HepG2 (cell line): ENCODE measurements around the gene HECTD4. TPM values are rescaled to one million over a fixed set of nuclear protein-coding genes. Genes with fewer than 3 reads are reported as not detected.

Experiments used
- ATAC-seq: fragments of 200-7000 bp; cut with Tn5 transposase; 3 replicates; pipeline ENCODE4 v1.9.1; 2020; ENCODE audit warnings: mild to moderate bottlenecking, moderate library complexity
- BruUV-seq: library from RNA; stranded (reverse); fragments of 400-500 nt; replicated peaks from 2 replicates; lab custom pipeline; 2021; lab: Mats Ljungman, UMichigan
- CTCF ChIA-PET: fragments of 300-600 bp; formaldehyde crosslinking; extraction: SDS; loops from one replicate; lab custom pipeline; 2021; ENCODE audit warnings: low total read pairs, inconsistent platforms, low intra/inter-chr PET ratio; lab: Yijun Ruan, JAX
- POLR2A ChIA-PET: fragments of 350-600 bp; sonication (Branson Sonifier 250); formaldehyde crosslinking; loops from one replicate; lab custom pipeline; 2020; ENCODE audit warnings: antibody characterized with exemption, inconsistent platforms; lab: Yijun Ruan, JAX
- DNase-seq: peaks from one replicate; pipeline ENCODE4 v3.0.0-alpha.2; 2015; ENCODE audit warnings: low spot score
- FAIRE-seq: peaks from 3 replicates; lab custom pipeline; 2011; peaks lifted over from hg19 to GRCh38; lab: Jason Lieb, UNC
- H2AFZ ChIP-seq: one replicate; pipeline ENCODE4 v1.6.1; 2011; ENCODE audit warnings: low read length, inconsistent platforms
- H3K27ac ChIP-seq: fragments of 300-600 bp; 3 replicates; pipeline ENCODE4 v1.8.0; 2011; ENCODE audit warnings: mixed run types, mild to moderate bottlenecking, mixed read lengths, low read length, inconsistent platforms; ENCODE audit not compliant: insufficient read depth; ENCODE audit errors: extremely low read length
- H3K27me3 ChIP-seq, 2 experiments: fragments of 200-600 bp in 1 of 2; 2 replicates in 1 of 2; 3 replicates in 1 of 2; pipeline versions ENCODE4 v1.6.0 to v1.8.0; 2011; ENCODE audit warnings: low read length in 2 of 2, mild to moderate bottlenecking in 2 of 2, moderate library complexity in 2 of 2, inconsistent platforms in 1 of 2; ENCODE audit not compliant: insufficient read depth in 2 of 2, control insufficient read depth in 1 of 2
- H3K36me3 ChIP-seq, 2 experiments: fragments of 200-600 bp in 1 of 2; replicated peaks in 1 of 2; 2 replicates in 1 of 2; 3 replicates in 1 of 2; pipeline versions ENCODE4 v1.5.1 to v1.8.0; 2011; ENCODE audit warnings: low read length in 2 of 2, inconsistent platforms in 1 of 2; ENCODE audit not compliant: insufficient read depth in 2 of 2, control insufficient read depth in 1 of 2
- H3K4me1 ChIP-seq: 2 replicates; pipeline ENCODE4 v1.5.1; 2012; ENCODE audit warnings: low read length, inconsistent platforms; ENCODE audit not compliant: insufficient read depth
- H3K4me2 ChIP-seq: 2 replicates; pipeline ENCODE4 v1.6.0; 2011; ENCODE audit warnings: low read depth, low read length, inconsistent platforms
- H3K4me3 ChIP-seq, 3 experiments: fragments of 200-600 bp in 1 of 3; sonication (generic), shearing (Covaris generic) in 1 of 3; replicated peaks in 1 of 3; 2 replicates each; pipeline ENCODE4 v1.5.1; 2011 to 2016; ENCODE audit warnings: low read length in 3 of 3, inconsistent platforms in 2 of 3, low read depth in 2 of 3, mild to moderate bottlenecking in 2 of 3, control low read depth in 1 of 3, mixed read lengths in 1 of 3; ENCODE audit not compliant: insufficient read depth in 1 of 3
- H3K79me2 ChIP-seq: one replicate; pipeline ENCODE4 v1.6.1; 2011; ENCODE audit warnings: low read length, inconsistent platforms; ENCODE audit not compliant: insufficient read depth
- H3K9ac ChIP-seq: 2 replicates; pipeline ENCODE4 v1.6.0; 2011; ENCODE audit warnings: mild to moderate bottlenecking, low read depth, low read length, inconsistent platforms; ENCODE audit not compliant: insufficient read depth
- H3K9me3 ChIP-seq: 2 replicates; pipeline ENCODE4 v1.5.1; 2012; ENCODE audit warnings: mild to moderate bottlenecking, low read length
- H4K20me1 ChIP-seq: 2 replicates; pipeline ENCODE4 v1.6.0; 2011; ENCODE audit warnings: inconsistent platforms, mild to moderate bottlenecking, low read length, moderate library complexity; ENCODE audit not compliant: insufficient read depth
- CENPT ChIP-seq: sonication (generic); formaldehyde crosslinking; IDR thresholded peaks from 2 replicates; pipeline ENCODE4 v1.8.0; 2022; ENCODE audit warnings: low read depth, mild to moderate bottlenecking, moderate library complexity, missing genetic modification reagents
- FOXA1 ChIP-seq, 2 experiments: fragments of 450-650 bp in 1 of 2; sonication (generic) in 1 of 2; formaldehyde crosslinking in 1 of 2; IDR thresholded peaks; 2 replicates each; pipeline versions ENCODE4 v1.4.0 to v1.6.1; 2016 to 2020; ENCODE audit warnings: missing genetic modification reagents in 1 of 2
- KDM5B ChIP-seq: sonication (generic); formaldehyde crosslinking; IDR thresholded peaks from 2 replicates; pipeline ENCODE4 v1.4.0; 2020; ENCODE audit warnings: missing genetic modification reagents, mild to moderate bottlenecking, borderline replicate concordance
- KMT2A ChIP-seq: sonication (generic); formaldehyde crosslinking; IDR thresholded peaks from 2 replicates; pipeline ENCODE4 v1.4.0; 2020; ENCODE audit warnings: missing genetic modification reagents
- MAFF ChIP-seq: IDR thresholded peaks from 2 replicates; pipeline ENCODE4 v1.6.1; 2011; ENCODE audit warnings: low read depth, low read length, improper control_type of control experiment
- MEIS2 ChIP-seq: sonication (generic); formaldehyde crosslinking; IDR thresholded peaks from 2 replicates; pipeline ENCODE4 v1.9.0; 2021; ENCODE audit warnings: mild to moderate bottlenecking, missing genetic modification reagents
- MIER2 ChIP-seq: IDR thresholded peaks from 2 replicates; pipeline ENCODE4 v1.6.1; 2016; ENCODE audit warnings: missing biosample characterization, missing genetic modification reagents
- MIER3 ChIP-seq: IDR thresholded peaks from 2 replicates; pipeline ENCODE4 v1.6.1; 2016; ENCODE audit warnings: missing compliant biosample characterization, borderline replicate concordance
- NR2F6 ChIP-seq, 2 experiments: IDR thresholded peaks; 2 replicates each; pipeline ENCODE4 v1.6.1; 2016; ENCODE audit warnings: antibody characterized with exemption in 1 of 2, mild to moderate bottlenecking in 1 of 2
- SATB2 ChIP-seq: sonication (generic); formaldehyde crosslinking; IDR thresholded peaks from 2 replicates; pipeline ENCODE4 v1.5.0; 2020; ENCODE audit warnings: missing genetic modification reagents
- ZFP1 ChIP-seq: IDR thresholded peaks from 2 replicates; pipeline ENCODE4 v1.6.1; 2016
- WGBS: methylation state at CpG from one replicate; pipeline ENCODE4 v1.1.6; 2017; ENCODE audit warnings: low lambda C conversion rate; 5-methylcytosine and 5-hydroxymethylcytosine counted together
- in situ Hi-C: cut with HindIII; loops from 2 replicates; pipeline ENCODE4 v1.10.0; 2017; ENCODE audit warnings: low pct_unique_long_range_greater_than_20kb; ENCODE audit not compliant: extremely low pct_ligation_motif_present
- intact Hi-C: fragments of 100-400 bp; cut with micrococcal nuclease; formaldehyde crosslinking; loops from one replicate; pipeline ENCODE4 v1.10.0; 2022; ENCODE audit not compliant: unreplicated experiment
- polyA plus RNA-seq, 8 experiments: library from polyadenylated mRNA; depleted of rRNA in 3 of 8; stranded (reverse) in 7 of 8; unstranded in 1 of 8; fragments of >200 nt; fragmentation: Illumina TruSeq in 4 of 8; extraction: Trizol in 4 of 8; gene quantifications; 2 replicates each; pipeline versions ENCODE4 v1.2.1 to v1.2.3, GENCODE V29; 2011 to 2016; ENCODE audit warnings: low read depth in 4 of 8, missing spikeins in 1 of 8, mixed read lengths in 1 of 8; ENCODE audit not compliant: insufficient read depth in 1 of 8
- total RNA-seq, 5 experiments: library from RNA; depleted of rRNA; stranded (reverse); fragments of >200 nt; fragmentation: Illumina TruSeq; extraction: Trizol; gene quantifications; 2 replicates each; pipeline ENCODE4 v1.2.3, GENCODE V29; 2016; ENCODE audit warnings: low read depth in 1 of 5
- TF ChIP-seq, protein P1 (sequence below): sonication (generic); formaldehyde crosslinking; IDR thresholded peaks from 2 replicates; pipeline ENCODE4 v1.5.0; 2020; ENCODE audit warnings: missing genetic modification reagents, mild to moderate bottlenecking, borderline replicate concordance
- TF ChIP-seq, protein P2 (sequence below): sonication (generic); formaldehyde crosslinking; IDR thresholded peaks from 2 replicates; pipeline ENCODE4 v1.4.0; 2020; ENCODE audit warnings: mild to moderate bottlenecking, missing genetic modification reagents
- TF ChIP-seq, protein P3 (sequence below): sonication (generic); formaldehyde crosslinking; conservative IDR thresholded peaks from 2 replicates; pipeline ENCODE4 v1.4.0; 2020; ENCODE audit warnings: missing genetic modification reagents
- TF ChIP-seq, protein P4 (sequence below): IDR thresholded peaks from 2 replicates; pipeline ENCODE4 v1.6.1; 2016
- TF ChIP-seq, protein P5 (sequence below): fragments of 450-650 bp; IDR thresholded peaks from 2 replicates; pipeline ENCODE4 v1.6.1; 2017

Gene HECTD4
- total and polyA plus RNA-seq, 2 of the 13 experiments (the other 11 are each of a cell fraction or from before 2014, with no cell fraction given), result 9.0 to 11.4 TPM

DNA sequence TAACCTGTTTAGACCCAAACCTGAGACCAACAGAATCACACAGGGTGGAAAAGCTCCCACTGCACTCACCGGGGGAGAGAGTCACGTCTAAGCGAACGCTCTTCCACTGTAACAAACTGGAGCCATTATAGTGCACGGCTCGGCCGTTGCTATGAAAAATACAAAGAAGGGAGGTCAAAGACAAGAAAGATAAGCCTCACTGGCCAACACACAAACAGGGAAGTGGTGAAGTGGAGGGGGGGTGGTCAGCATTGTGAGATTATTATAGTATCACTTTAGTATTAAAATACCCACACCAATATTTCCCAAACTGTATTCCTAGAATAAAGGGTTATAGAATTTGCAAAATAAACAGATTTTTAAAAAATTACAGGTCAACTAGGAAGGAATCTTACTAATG is 166.0 kb downstream of the HECTD4 start:
- Histone ChIP-seq H3K36me3 (peaks cover 4 to 13% of the 10 kb centered on the region in 2 experiments; a peak in 3 of 5 replicates), H3K27ac (no peak overlapping the region), H3K79me2 (no peaks in the 10 kb centered on the region), H4K20me1 (no peaks in the 10 kb centered on the region), H3K4me2 (no peak overlapping the region), H3K4me1 (peaks cover 9% of the 10 kb centered on the region), H3K4me3 (no peak overlapping the region), H3K9me3 (no peaks in the 10 kb centered on the region), H3K27me3 (no peaks in the 10 kb centered on the region), H3K9ac (no peak overlapping the region), H2AFZ (no peak overlapping the region)
- FAIRE-seq (no peak), ATAC-seq (no peak), DNase-seq (no peak)
- BruUV-seq, result no TSS peak
- 96% methylated on average over 7 of the region's 7 CpGs for WGBS
- in situ Hi-C loops (no loop called here), intact Hi-C loops (no loop called here)
- TF ChIP-seq, protein P1, sequence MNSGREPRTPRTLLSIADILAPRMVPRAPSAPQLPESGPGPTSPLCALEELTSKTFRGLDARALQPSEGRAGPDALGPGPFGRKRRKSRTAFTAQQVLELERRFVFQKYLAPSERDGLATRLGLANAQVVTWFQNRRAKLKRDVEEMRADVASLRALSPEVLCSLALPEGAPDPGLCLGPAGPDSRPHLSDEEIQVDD (CRISPR knock-in tag), result no peak
- TF ChIP-seq MIER3 (CRISPR knock-in tag), result no peak
- no peak for TF ChIP-seq FOXA1 (IDR thresholded peaks at IDR 0.05)
- TF ChIP-seq FOXA1 (CRISPR knock-in tag; IDR thresholded peaks at IDR 0.05), result no peak
- TF ChIP-seq, protein P2, sequence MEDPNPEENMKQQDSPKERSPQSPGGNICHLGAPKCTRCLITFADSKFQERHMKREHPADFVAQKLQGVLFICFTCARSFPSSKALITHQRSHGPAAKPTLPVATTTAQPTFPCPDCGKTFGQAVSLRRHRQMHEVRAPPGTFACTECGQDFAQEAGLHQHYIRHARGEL (CRISPR knock-in tag), result no peak
- TF ChIP-seq MEIS2 (CRISPR knock-in tag), result no peak
- no peak for TF ChIP-seq KDM5B (CRISPR knock-in tag)
- ChIA-PET CTCF (no interaction called here), POLR2A (no interaction called here)

DNA sequence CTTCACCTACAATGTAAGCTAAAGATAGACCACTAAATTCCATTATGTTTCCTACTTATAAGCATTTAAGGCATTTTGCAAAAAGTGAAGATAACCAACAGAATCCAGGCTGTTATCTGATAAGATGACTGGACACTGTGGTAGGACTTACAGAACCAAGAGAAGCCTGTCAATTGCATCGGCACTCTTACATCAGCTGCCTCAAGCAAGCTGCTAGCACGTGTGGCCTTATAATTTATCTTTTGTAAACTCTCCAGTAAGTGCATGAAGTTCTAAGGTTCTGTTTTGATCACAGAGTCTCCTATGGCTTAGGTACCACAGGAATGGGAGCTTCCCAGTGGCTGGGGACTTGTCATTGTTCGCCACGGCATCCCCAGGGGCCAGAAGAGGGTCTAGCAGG is 168.2 kb downstream of the HECTD4 start:
- no peak overlapping the region for H3K4me3 ChIP-seq
- H3K4me1 ChIP-seq, result no peaks in the 10 kb centered on the region
- H3K27ac ChIP-seq, result no peak overlapping the region
- 98% methylated on average over 4 of the region's 4 CpGs for WGBS
- no peaks in the 10 kb centered on the region for H4K20me1 ChIP-seq
- no peak overlapping the region for H3K9ac ChIP-seq
- in situ Hi-C loops, result no loop called here
- no TSS peak for BruUV-seq
- H3K4me2 ChIP-seq, result no peak overlapping the region
- FAIRE-seq, result no peak
- intact Hi-C loops, result no loop called here
- no peaks in the 10 kb centered on the region for H3K27me3 ChIP-seq
- no peak for DNase-seq
- H3K9me3 ChIP-seq, result no peaks in the 10 kb centered on the region
- no peak for ATAC-seq
- ChIA-PET CTCF (no interaction called here), POLR2A (no interaction called here)
- no peak overlapping the region for H2AFZ ChIP-seq
- H3K36me3 ChIP-seq, result peaks cover 9 to 25% of the 10 kb centered on the region in 2 experiments; a peak in 4 of 5 replicates
- no peaks in the 10 kb centered on the region for H3K79me2 ChIP-seq
- TF ChIP-seq ZFP1, result no peak
- TF ChIP-seq, protein P3, sequence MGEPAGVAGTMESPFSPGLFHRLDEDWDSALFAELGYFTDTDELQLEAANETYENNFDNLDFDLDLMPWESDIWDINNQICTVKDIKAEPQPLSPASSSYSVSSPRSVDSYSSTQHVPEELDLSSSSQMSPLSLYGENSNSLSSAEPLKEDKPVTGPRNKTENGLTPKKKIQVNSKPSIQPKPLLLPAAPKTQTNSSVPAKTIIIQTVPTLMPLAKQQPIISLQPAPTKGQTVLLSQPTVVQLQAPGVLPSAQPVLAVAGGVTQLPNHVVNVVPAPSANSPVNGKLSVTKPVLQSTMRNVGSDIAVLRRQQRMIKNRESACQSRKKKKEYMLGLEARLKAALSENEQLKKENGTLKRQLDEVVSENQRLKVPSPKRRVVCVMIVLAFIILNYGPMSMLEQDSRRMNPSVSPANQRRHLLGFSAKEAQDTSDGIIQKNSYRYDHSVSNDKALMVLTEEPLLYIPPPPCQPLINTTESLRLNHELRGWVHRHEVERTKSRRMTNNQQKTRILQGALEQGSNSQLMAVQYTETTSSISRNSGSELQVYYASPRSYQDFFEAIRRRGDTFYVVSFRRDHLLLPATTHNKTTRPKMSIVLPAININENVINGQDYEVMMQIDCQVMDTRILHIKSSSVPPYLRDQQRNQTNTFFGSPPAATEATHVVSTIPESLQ, result no peak
- no peak for TF ChIP-seq MAFF
- no peak for TF ChIP-seq NR2F6 (IDR thresholded peaks at IDR 0.05)
- no peak for TF ChIP-seq NR2F6 (CRISPR knock-in tag; IDR thresholded peaks at IDR 0.05)
- no peak for TF ChIP-seq CENPT (CRISPR knock-in tag)
- TF ChIP-seq KMT2A (CRISPR knock-in tag), result no peak
- TF ChIP-seq SATB2 (CRISPR knock-in tag), result no peak
- TF ChIP-seq, protein P4, sequence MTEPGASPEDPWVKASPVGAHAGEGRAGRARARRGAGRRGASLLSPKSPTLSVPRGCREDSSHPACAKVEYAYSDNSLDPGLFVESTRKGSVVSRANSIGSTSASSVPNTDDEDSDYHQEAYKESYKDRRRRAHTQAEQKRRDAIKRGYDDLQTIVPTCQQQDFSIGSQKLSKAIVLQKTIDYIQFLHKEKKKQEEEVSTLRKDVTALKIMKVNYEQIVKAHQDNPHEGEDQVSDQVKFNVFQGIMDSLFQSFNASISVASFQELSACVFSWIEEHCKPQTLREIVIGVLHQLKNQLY (CRISPR knock-in tag), result no peak
- no peak for TF ChIP-seq MIER2
- TF ChIP-seq, protein P5, sequence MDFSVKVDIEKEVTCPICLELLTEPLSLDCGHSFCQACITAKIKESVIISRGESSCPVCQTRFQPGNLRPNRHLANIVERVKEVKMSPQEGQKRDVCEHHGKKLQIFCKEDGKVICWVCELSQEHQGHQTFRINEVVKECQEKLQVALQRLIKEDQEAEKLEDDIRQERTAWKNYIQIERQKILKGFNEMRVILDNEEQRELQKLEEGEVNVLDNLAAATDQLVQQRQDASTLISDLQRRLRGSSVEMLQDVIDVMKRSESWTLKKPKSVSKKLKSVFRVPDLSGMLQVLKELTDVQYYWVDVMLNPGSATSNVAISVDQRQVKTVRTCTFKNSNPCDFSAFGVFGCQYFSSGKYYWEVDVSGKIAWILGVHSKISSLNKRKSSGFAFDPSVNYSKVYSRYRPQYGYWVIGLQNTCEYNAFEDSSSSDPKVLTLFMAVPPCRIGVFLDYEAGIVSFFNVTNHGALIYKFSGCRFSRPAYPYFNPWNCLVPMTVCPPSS, result no peak
